ENCODE measurements around the gene LDLRAD4.
"Not testable (repeated sequence)": the region's sequence is repeated elsewhere in the genome, so short reads cannot be mapped to it uniquely, and the experiment has no call there.

LDLRAD4 gene

GRCh38 chr18:13455471-13455870, 236.9 kb downstream of the LDLRAD4 start:
- no peak for DNase-seq

- no peak for DNase-seq
Observed at GRCh38 chr18:13455960-13456481, 237.5 kb downstream of the LDLRAD4 start.

DNA sequence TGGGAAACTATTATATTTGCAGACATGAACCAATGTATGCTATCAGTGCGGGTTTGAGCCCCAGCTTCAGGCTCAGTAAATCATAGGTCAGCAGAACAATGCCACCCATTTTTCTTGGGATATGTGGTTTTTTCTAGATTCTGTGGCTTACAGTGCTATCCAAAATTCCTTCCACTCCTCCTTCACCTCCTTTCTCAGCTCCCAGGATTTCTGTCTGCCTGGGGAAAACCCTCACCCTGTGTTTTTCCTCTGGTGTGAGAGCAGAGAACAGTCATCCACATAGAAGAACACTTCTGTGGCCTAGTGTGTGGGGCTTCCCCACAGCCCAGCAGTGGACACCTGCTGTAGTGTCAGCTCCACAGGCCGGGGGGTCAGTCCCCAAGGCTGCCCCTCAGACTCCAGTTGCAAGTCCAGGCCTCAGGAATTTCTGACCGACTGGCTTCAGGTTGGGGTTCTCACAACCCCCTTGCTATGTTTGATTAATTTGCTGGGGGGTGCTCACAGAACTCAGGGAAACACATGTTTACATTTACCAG, 238.2 kb downstream of the LDLRAD4 start:
- no peak for DNase-seq

DNA sequence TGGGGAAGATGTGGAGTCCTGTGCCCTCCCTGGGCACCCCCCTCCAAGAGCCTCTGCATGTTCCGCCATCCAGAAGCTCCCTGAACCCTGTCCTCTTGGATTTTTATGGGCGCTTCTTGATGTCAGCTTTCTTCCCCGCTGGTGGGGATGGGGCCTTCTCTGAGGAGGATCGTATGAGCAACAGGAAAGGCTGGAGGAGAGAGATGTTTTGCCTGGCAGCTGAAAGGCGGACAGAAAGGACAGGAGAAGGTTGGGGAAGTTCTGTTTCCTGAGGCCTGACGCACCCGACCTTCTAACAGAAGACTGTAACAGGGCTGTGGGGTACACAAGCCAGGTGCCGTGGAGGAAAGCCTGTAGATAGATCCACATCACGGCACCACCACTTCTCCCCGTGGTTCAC, 238.8 kb downstream of the LDLRAD4 start:
- DNase-seq: no peak

GRCh38 chr18:13460946-13461345, 242.4 kb downstream of the LDLRAD4 start:
- DNase-seq: no peak

DNA sequence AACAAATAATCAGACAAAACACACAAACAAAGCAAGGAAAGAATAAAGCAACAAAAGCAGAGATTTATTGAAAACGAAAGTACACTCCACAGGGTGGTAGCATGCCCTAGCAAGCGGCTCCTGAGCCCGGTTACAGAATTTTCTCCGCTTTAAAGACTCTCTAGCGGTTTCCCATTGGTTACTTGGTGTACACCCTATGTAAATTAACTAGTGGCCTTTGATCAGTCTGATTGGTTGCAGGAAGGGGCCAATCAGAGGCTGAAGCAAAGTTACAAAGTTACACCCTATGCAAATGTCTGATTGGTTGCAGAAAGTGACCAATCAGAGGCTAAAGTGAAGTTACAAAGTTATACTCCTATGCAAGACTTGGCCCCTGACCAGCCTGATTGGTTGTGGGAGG, 242.9 kb downstream of the LDLRAD4 start:
- DNase-seq: no peak

DNA sequence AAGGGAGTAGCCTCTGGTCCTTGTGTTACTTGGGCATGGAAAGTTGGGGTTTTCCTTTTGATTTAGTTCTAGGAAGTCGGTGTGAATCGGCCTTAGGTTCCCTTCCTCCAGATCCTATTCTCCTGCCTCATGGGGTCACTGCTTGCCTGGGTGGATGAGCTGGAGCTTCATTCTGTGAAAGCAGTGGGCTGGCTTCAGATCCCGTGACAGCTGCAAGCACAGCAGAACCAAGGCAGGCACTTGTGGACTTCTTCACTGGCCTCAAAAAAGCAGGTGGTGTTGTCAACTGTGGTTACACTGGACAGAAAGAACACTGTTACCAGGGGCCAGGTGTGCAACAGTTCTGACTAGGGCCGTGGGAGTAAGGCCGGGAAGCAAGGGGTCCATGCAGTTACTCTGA, 243.4 kb downstream of the LDLRAD4 start:
- no peak for DNase-seq

- DNase-seq: no peak
Observed at GRCh38 chr18:13462686-13463085, 244.1 kb downstream of the LDLRAD4 start.

GRCh38 chr18:13463526-13464210, 245.1 kb downstream of the LDLRAD4 start:
- DNase-seq: no peak

DNA sequence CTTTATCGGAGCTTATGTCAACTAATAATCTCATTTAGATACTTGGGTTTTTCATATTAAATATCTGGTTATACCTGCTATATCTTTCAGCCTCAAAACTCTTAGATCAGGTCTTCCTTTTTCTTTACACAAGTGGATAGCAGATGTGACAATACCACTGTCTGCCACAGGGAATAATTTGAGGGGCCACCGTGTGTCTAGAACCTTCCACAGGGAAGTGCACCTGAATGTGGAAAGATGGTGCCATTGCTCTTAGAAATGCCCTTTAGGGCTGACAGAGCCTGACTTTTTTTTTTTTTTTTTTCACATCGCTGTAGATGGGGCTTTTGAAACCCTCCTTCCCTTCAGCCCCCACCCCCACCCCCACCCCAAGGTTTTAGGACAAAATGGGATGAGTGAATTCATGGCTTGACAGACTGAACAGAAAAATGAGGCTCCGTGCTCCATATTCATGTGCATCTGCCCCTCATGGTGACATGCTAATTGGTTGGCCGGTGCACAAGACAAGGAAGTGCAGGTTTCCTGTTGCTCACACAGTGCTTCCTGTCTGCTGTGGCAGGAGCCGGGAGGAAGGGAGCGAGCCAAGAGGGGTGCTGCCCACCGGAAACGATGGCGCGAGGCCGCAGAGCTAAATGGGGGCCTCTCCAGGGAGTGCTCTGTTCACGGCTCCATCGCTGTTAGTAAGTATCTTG, 246.0 kb downstream of the LDLRAD4 start:
- DNase-seq: no peak

- no peak for DNase-seq
Observed at GRCh38 chr18:13465124-13465446, 246.5 kb downstream of the LDLRAD4 start.

DNA sequence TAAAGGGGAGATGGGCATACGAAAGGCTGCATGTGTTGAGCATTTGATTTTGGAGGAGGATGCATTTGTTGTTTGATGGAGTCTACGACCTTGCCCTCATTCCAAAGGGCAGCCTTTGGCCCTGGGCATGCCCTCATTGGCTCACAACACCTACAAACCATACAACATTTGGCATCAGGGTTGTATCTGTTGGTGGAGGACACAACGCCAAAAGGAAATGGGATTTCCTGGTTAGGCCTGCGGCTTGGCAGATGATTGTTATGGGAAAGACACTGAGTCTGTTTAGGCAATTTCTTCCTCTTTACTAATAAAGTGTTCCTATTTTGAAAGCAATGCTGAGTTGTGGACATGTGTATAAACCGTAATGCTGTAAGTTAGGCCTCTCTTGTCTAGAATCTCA, 246.9 kb downstream of the LDLRAD4 start:
- no peak for DNase-seq

GRCh38 chr18:13470516-13471197, 252.1 kb downstream of the LDLRAD4 start:
- DNase-seq: no peak

DNA sequence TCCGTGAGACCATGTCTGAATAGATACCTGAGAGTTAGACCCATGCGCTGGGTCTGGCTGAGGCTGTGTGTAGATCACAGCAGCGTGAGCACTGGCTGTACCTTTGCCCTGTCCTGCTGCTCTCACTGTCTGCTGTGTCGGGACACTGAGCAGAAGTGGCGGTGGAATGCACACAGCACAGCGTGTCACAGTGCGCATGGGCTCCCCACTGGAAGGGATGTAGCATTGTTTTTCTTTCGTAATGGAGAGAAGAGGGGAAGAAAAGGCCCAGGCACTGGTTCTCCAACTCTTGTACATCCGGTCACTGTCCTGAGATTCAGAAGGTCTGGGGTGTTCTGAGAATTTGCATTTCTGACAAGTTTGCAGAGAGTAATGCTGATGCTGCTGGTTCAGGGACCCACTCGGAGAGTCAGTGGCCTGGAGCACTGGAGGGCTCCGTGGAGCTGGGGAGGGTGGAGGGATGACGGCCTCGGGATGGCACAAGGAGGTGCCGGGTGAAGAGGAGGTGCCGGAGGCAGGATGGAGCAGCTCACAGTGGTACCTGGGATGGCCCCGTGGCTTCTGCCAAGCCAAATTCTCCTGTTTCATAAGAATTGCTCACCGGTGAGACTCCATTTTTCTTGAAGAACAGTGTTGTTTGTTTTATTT, 252.8 kb downstream of the LDLRAD4 start:
- DNase-seq: no peak

GRCh38 chr18:13471971-13472628, 253.5 kb downstream of the LDLRAD4 start:
- no peak for DNase-seq

DNA sequence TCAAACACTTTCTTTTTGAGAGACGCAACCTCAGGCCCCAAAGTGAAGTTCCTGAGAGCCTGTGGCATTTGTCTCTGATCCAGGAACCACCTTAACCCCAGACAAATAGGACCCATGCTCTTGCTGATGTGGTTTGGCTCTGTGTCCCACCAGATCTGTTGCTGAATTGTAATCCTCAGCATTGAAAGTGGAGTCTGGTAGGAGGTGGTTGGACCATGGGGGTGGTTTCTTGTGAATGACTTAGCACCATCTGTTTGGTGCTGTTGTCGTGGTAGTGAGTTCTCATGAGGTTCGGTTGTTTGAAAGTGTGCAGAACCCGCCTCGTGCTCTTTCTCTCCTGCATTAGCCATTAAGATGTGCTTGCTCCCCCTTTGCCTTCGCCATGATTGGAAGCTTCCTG, 255.2 kb downstream of the LDLRAD4 start:
- no peak for DNase-seq

GRCh38 chr18:13474336-13474735, 255.8 kb downstream of the LDLRAD4 start:
- DNase-seq: no peak

GRCh38 chr18:13474907-13475545, 256.5 kb downstream of the LDLRAD4 start:
- no peak for DNase-seq

DNA sequence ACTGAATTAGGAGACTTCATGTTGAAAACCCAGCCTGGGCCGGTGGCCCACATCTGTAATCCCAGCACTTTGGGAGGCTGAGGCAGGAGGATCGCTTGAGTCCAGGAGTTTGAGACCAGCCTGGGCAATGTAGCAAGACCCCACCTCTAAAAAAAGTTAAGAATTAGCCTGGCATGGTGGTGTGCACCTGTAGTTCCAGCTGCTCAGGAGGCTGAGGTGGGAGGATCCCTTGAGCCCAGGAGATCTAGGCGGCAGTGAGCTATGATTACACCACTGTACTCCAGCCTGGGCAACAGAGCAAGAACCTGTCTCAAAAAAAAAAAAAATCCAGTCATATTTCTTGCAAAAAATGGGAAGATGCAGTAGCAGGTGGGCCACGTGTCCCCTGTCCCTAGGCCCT, 257.8 kb downstream of the LDLRAD4 start:
- not testable (repeated sequence) for DNase-seq

DNA sequence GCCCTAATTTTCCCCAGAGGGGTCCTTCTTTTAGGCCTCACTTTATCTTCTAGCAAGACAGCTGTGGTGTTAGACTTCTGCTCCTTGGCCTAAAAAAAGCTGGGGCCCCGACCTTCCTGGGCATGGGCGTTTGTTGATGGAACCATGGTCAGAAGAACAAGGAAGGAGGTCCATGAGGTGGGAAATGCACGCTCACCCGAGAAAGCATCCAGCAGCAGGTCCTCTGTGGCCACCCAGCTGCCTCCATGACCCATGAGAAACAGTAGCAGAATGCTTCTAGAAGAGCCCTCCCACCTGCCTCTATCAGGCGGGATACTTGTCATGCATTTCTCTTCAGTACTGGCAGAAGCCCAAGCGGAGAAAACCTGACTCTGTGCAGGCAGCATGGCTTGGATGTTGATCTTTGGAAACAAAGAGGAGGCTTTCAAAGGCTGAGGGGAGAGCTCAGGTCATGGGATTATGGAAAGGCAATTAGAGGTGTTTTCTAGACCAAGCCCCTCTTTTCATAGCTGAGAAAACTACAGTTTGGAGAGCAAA, 258.7 kb downstream of the LDLRAD4 start:
- no peak for DNase-seq

DNA sequence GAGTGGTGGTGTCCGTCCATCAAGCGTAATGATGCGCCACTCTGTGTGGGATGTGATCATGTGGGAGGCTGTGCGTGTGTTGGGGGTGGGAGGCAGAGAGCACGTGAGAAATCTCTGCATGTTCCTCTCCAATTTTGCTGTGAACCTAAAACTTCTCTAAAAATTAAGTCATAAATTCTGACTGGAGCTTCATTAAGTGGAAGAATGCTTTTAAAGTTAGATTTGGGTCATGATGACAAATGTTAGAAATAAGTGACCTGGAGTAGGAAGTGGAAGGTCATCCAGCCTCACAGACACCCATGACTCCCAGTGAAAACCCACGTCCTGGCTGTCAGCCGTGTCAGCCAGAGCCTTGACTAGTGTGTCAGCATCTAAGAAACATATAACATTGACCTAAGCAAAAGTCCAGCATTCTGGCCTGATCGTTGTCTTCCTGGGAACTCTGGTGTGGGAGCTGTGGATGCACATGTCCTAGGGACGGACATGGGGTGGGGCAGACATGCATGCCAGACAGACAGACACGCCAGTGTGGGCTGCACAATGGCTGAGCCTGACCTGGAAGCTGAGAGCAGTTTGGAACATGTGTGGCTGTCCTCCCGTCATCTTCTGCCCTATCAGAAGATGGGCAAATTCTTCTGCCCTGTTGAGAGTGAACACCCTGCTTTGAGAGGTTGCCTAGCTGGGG, 262.2 kb downstream of the LDLRAD4 start:
- no peak for DNase-seq
